ENCODE measurements around the gene HSPA13. TPM values are rescaled to one million over a fixed set of nuclear protein-coding genes. Genes with fewer than 3 reads are reported as not detected.

HSPA13 gene
- polyA plus RNA-seq, 1 of the 3 experiments (the other 2 are of a cell fraction) = 10.5 TPM

DNA sequence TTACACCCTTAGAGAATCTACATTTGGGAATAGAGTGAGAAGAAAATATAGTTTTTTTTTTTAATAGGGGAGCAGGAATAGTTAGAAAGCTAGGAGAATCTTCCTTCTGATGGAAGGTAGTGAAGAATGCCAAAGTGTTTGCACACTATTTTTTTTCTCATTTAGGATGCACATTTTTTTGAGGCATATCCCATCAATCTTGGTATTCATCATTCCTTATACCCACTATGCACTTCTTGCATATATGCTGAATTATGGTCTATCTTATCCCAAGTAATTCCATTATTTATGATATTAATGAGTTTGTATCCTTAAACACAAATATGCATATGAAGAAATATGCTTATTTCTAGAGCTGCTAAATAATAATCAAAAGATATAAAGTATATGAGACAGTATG is 28.4 kb downstream of the HSPA13 start (continued):
- TF ChIP-seq, protein P1, sequence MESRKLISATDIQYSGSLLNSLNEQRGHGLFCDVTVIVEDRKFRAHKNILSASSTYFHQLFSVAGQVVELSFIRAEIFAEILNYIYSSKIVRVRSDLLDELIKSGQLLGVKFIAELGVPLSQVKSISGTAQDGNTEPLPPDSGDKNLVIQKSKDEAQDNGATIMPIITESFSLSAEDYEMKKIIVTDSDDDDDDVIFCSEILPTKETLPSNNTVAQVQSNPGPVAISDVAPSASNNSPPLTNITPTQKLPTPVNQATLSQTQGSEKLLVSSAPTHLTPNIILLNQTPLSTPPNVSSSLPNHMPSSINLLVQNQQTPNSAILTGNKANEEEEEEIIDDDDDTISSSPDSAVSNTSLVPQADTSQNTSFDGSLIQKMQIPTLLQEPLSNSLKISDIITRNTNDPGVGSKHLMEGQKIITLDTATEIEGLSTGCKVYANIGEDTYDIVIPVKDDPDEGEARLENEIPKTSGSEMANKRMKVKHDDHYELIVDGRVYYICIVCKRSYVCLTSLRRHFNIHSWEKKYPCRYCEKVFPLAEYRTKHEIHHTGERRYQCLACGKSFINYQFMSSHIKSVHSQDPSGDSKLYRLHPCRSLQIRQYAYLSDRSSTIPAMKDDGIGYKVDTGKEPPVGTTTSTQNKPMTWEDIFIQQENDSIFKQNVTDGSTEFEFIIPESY (IDR thresholded peaks at IDR 0.05; ENCODE audit: borderline replicate concordance, low read depth) = no peak
- TF ChIP-seq TAF1 (IDR thresholded peaks at IDR 0.05; ENCODE audit: borderline replicate concordance, low read depth, low read length) (no peak), GABPA (IDR thresholded peaks at IDR 0.05; ENCODE audit: low read depth) (no peak)

DNA sequence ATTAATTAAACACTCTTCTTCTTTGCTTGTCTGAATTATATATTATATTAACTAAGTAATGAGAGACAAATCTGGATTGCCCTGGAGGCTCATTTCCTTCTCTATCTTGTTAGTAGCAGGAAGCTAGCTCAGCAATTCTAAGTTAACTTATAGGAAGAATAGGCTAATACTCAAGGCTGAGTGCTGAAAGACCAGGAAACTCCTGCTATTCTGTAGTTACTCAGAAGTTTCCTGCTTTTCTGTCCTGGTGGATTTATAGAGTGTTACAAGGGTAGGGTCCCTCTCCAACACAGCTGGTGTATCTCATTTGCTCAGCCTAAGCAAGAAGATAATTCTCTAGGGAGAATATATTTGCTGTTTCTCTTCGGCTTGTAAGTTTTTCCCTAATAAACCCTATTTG is 29.2 kb downstream of the HSPA13 start:
- Histone ChIP-seq H3K79me2 (ENCODE audit: insufficient read depth) (no peaks in the 10 kb centered on the region), H3K27ac (ENCODE audit: low read depth in 2 of 2, low read length in 1 of 2) (no peak overlapping the region), H3K9me2 (no peaks in the 10 kb centered on the region), H4K20me1 (ENCODE audit: insufficient read depth) (no peaks in the 10 kb centered on the region), H3K4me3 (ENCODE audit: low read depth in 2 of 2, low read length in 1 of 2) (no peak overlapping the region), H2AFZ (ENCODE audit: low read depth) (no peak overlapping the region), H3K36me3 (replicated peaks in 1 of 2; ENCODE audit: control insufficient read depth in 1 of 2, insufficient read depth in 2 of 2, low read length in 1 of 2) (no peaks in the 10 kb centered on the region), H3K27me3 (ENCODE audit: insufficient read depth) (no peaks in the 10 kb centered on the region; the same call in 1 of the 2 replicates), H3K9ac (no peak overlapping the region), H3F3A (replicated peaks; ENCODE audit: insufficient read depth) (no peaks in the 10 kb centered on the region), H3K9me3 (no peaks in the 10 kb centered on the region; the same call in 1 of the 2 replicates), H3K4me2 (no peak overlapping the region), H3K4me1 (ENCODE audit: control insufficient read depth in 1 of 2, insufficient read depth in 2 of 2, low read depth in 1 of 2, low read length in 1 of 2) (no peaks in the 10 kb centered on the region)
- DNase-seq = no peak
- ChIA-PET POLR2A (no interaction called here), CTCF (no interaction called here)
- TF ChIP-seq, protein P2, sequence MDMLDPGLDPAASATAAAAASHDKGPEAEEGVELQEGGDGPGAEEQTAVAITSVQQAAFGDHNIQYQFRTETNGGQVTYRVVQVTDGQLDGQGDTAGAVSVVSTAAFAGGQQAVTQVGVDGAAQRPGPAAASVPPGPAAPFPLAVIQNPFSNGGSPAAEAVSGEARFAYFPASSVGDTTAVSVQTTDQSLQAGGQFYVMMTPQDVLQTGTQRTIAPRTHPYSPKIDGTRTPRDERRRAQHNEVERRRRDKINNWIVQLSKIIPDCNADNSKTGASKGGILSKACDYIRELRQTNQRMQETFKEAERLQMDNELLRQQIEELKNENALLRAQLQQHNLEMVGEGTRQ (IDR thresholded peaks at IDR 0.05; ENCODE audit: borderline replicate concordance, low read depth, low read length) = no peak
- TF ChIP-seq TCF12 (IDR thresholded peaks at IDR 0.05) (no peak), NFIC (IDR thresholded peaks at IDR 0.05; ENCODE audit: borderline replicate concordance) (no peak), MEF2A (IDR thresholded peaks at IDR 0.05; ENCODE audit: borderline replicate concordance, low read depth) (no peak), RFX5 (IDR thresholded peaks at IDR 0.05; ENCODE audit: low read length) (no peak), TAF1 (IDR thresholded peaks at IDR 0.05; ENCODE audit: borderline replicate concordance, low read depth, low read length) (no peak), YY1 (IDR thresholded peaks at IDR 0.05; ENCODE audit: low read depth) (no peak), MXI1 (IDR thresholded peaks at IDR 0.05; ENCODE audit: low read depth, low read length) (no peak), ELF1 (IDR thresholded peaks at IDR 0.05) (no peak), RXRA (IDR thresholded peaks at IDR 0.05; ENCODE audit: borderline replicate concordance, low read depth) (no peak), JUND (IDR thresholded peaks at IDR 0.05) (no peak), FOXM1 (IDR thresholded peaks at IDR 0.05; ENCODE audit: low read depth) (no peak), CHD2 (IDR thresholded peaks at IDR 0.05; ENCODE audit: low read length, partially characterized antibody) (no peak), NRF1 (IDR thresholded peaks at IDR 0.05; ENCODE audit: low read depth, low read length) (no peak), SIN3A (IDR thresholded peaks at IDR 0.05; ENCODE audit: borderline replicate concordance, low read depth, low read length) (no peak)
- TF ChIP-seq, protein P3, sequence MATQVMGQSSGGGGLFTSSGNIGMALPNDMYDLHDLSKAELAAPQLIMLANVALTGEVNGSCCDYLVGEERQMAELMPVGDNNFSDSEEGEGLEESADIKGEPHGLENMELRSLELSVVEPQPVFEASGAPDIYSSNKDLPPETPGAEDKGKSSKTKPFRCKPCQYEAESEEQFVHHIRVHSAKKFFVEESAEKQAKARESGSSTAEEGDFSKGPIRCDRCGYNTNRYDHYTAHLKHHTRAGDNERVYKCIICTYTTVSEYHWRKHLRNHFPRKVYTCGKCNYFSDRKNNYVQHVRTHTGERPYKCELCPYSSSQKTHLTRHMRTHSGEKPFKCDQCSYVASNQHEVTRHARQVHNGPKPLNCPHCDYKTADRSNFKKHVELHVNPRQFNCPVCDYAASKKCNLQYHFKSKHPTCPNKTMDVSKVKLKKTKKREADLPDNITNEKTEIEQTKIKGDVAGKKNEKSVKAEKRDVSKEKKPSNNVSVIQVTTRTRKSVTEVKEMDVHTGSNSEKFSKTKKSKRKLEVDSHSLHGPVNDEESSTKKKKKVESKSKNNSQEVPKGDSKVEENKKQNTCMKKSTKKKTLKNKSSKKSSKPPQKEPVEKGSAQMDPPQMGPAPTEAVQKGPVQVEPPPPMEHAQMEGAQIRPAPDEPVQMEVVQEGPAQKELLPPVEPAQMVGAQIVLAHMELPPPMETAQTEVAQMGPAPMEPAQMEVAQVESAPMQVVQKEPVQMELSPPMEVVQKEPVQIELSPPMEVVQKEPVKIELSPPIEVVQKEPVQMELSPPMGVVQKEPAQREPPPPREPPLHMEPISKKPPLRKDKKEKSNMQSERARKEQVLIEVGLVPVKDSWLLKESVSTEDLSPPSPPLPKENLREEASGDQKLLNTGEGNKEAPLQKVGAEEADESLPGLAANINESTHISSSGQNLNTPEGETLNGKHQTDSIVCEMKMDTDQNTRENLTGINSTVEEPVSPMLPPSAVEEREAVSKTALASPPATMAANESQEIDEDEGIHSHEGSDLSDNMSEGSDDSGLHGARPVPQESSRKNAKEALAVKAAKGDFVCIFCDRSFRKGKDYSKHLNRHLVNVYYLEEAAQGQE (IDR thresholded peaks at IDR 0.05; ENCODE audit: low read depth, low read length) = no peak
- TF ChIP-seq, protein P1 (IDR thresholded peaks at IDR 0.05; ENCODE audit: borderline replicate concordance, low read depth) = no peak
- TF ChIP-seq, protein P4, sequence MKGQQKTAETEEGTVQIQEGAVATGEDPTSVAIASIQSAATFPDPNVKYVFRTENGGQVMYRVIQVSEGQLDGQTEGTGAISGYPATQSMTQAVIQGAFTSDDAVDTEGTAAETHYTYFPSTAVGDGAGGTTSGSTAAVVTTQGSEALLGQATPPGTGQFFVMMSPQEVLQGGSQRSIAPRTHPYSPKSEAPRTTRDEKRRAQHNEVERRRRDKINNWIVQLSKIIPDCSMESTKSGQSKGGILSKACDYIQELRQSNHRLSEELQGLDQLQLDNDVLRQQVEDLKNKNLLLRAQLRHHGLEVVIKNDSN (IDR thresholded peaks at IDR 0.05; ENCODE audit: borderline replicate concordance, low read depth) = no peak
- TF ChIP-seq, protein P5, sequence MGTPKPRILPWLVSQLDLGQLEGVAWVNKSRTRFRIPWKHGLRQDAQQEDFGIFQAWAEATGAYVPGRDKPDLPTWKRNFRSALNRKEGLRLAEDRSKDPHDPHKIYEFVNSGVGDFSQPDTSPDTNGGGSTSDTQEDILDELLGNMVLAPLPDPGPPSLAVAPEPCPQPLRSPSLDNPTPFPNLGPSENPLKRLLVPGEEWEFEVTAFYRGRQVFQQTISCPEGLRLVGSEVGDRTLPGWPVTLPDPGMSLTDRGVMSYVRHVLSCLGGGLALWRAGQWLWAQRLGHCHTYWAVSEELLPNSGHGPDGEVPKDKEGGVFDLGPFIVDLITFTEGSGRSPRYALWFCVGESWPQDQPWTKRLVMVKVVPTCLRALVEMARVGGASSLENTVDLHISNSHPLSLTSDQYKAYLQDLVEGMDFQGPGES (IDR thresholded peaks at IDR 0.05; ENCODE audit: low read depth, low read length) = no peak
- TF ChIP-seq, protein P6, sequence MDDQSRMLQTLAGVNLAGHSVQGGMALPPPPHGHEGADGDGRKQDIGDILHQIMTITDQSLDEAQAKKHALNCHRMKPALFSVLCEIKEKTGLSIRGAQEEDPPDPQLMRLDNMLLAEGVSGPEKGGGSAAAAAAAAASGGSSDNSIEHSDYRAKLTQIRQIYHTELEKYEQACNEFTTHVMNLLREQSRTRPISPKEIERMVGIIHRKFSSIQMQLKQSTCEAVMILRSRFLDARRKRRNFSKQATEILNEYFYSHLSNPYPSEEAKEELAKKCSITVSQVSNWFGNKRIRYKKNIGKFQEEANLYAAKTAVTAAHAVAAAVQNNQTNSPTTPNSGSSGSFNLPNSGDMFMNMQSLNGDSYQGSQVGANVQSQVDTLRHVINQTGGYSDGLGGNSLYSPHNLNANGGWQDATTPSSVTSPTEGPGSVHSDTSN (IDR thresholded peaks at IDR 0.05) = no peak
- WGBS (ENCODE audit: low lambda C conversion rate) = 5% methylated on average over 1 of the region's 1 CpG
